Kidney capillary endothelial cell (primary cell): Measurements from ENCODE around the gene RALB.
"Not testable (repeated sequence)": the region's sequence is repeated elsewhere in the genome, so short reads cannot be mapped to it uniquely, and the experiment has no call there.

Experiments used
- DNase-seq: peaks from one replicate; pipeline ENCODE4 v3.0.0-alpha.2; 2018; ENCODE audit warnings: low spot score

RALB gene

DNA sequence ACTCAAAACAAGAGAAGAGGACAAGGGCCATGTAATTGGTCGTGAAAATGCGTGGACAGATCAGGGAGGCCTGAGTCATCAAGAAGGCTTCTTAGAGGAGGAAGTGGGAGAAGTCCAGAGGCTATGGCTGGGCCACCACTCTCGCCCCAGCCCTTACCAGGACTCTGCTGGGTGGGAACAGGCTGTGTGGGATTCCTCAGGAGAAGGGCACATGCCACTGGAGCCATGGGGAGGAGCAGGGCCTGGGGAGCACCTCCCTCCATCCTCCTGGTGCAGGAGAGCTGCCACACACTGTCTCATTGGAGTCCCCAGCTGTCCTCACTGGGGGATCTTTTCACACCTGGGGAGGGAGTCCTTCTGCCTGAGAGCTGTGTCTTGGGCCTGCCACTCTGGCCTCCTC lies 9.4 kb upstream of the RALB start:
- no peak for DNase-seq

DNA sequence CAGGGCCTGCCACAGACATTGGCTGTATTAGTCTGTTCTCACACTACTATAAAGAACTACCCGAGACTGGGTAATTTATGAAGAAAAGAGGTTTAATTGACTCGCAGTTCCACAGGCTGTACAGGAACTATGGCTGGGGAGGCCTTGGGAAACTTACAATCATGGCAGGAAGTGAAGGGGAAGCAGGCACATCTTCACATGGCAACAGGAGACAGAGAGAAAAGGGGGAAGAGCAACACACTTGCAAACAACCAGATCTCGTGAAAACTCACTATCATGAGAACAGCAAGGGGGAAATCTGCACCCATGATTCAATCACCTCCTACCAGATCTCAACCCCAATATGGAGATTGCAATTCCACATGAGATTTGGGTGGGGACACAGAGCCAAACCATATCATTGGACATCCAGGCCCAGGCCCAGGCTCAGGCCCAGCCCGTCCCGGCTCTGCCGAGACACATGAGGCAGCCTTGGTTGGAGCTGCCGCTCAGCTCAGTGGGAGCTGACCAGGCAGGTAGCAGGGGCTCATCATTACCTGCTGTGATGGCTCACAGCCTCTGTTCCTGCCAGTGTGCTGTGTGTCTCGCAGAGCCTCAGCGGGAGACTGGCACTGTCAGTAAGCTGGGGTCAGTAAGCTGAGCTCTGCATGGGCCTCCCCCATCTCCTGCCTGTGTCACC lies 8.6 kb upstream of the RALB start:
- DNase-seq: no peak

DNA sequence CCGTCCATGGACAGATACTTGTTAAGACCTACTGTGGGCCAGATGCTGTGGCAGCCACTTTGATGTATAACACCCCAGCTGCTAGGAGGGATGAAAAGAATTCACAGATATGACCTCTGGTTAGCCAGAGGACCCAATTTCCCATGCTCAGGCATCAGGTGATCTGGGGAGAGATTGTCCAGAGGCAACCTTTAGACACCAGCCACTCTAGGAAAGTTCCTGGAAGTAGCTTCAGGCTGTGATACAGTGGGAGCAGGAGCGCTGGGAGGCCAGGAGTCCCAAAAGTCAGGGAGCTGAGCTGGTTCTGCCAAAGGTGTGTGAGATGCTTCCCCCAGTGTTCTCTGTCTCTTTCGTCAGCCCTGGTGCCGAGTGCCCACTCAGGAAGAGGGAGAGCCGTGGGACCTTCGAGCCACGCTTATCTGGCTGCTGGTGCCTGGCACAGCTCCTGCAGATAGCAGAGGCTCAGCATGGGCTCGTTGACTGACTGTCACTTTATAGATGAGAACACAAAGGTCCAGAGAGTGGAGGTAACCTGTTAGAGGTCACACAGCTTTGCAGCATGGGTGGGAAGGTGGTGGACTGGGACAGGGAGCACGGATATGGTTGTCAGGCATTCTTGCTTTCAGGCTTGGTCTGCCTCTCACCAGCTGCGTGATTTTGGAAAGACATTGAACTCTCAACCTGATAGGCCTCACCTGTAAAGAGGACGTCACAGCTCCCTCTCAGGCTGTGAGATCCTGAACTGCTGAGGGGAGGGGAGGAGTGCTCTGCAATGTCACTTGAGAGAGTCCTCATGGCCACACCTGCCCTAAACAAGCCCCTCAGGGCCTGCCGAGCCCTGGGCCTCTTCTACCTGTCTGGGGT lies 7.8 kb upstream of the RALB start:
- DNase-seq: no peak

DNA sequence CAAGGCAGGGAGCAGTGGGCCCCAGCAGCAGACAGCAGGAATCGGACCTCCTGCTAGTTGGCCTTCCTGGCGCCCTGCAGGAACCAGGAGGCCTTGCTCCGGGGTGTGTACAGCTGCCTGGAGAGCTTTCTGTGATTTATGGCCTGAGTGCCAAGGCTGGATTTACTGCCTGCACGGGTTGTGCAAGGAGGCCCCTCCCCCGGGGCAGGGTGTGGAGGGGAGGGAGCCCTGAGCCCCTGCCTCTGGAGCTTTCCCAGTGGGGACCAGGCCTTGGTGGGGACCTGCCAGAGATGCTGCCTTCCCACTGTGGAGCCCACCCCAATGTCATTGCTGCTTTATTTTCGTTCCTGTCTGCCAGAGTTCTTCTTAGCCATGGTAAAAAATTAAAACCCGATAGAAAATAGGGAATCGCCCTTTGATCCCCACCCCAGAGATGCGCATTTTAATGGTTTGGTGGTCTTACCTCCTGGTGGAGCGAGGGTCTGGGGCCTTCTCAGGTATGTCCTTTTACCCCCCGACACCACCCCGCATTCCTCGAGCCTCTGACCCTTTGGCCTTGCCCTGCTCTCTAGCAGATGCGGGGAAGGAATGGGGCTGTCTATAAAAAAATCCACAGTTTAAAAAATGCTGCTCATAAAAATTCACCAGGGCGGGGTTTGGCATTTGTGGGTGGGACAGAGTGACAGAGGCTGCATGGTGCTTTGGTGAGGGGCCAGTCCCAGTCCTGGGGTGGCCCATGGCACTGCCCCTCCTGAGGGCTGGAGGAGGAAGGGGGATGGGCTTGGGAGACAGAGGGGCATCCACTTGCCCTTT lies 6.9 kb upstream of the RALB start:
- no peak for DNase-seq

DNA sequence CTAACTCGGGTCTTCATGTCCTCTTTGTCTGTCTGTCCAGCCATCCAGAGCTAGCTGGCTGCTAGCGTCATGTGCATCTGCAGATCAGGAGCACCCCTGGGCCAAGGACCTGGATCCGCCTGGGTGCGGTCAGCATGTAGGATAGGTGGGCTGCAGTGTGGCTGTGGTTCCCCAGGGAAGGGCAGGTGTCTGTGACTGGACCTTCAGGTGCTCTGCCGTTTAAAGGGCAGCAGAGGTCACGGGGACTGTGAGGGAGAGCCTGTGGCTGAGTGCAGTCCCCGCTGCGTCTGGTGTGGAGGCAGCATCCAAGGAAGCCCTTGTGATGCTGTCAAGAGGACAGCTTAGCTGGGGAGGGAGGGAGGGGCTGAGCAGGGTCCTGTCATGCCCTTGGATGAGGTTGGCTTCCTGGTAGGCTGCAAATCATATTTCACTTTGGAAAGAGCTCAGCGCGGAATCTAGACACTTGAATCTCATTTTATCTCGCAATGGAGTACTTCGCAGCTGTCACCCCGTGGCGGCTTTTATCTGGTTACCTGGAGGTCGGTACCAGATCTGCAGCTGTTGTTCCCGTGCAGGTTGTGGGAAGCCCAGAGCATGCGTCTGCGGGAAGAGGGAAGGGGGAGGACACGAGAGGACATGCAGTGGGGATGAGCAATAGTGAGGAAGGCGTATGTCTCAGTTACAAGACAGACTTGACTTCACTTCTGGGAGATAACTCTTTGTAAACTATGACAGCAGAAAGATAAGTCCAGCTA lies 5.9 kb upstream of the RALB start:
- DNase-seq: no peak

DNA sequence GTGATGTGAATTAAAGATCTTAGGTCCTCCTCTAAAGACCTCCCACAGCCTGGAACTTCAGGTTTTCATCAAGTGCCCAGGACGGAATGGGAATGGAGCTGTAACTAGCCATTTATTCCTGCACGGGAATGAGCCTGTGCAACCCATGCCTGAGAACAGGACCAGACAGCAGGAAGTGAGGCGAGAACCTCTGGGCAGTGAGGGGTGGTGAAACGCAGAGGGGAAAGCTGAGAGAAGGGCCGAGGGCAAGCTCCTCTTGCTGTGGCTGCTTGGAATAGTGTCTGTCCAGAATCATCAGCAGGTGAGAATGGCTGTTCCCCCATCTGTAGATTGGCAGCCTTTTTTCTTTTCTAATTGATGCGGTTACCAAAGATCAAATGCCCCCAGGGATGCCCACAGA lies 4.8 kb upstream of the RALB start:
- DNase-seq: no peak

DNA sequence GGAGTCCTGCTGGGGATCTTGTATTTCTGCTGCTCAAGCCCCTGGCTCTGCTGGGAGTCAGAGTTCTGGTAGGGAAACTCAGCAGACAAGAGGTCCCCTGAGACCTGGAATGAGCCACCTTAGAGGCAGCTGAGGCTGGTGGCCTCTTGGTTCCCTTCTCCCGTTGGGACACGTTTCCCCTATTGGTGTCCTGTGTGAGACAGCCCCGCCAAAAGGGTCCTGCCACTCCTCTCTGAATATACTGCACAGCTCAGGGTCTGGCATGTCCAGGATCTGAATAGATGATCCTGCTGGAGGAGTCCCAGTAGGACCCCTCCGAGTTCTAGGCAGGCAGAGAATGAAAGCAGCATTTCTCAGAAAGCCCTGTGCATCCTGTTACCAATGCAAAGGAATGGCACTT lies 2.0 kb upstream of the RALB start:
- no peak for DNase-seq

DNA sequence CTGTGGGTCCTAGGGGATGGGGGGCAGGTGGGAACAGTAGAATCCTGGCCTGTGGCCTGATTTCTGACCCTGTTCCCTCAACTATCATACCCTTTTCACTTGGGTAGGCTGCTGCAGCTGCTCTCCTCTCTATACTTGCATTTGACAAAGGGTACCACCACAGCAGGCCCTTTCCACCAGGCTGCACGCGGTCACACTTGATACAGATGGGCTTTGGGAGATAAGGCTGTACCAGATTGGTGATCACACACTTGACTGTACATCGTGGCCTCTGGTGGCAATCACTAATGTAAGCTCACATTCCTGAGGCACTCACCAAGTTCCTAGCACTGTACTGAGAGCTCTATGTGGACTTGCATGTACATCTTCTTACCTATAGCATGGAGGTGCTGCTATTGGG lies 1.6 kb upstream of the RALB start:
- no peak for DNase-seq

DNA sequence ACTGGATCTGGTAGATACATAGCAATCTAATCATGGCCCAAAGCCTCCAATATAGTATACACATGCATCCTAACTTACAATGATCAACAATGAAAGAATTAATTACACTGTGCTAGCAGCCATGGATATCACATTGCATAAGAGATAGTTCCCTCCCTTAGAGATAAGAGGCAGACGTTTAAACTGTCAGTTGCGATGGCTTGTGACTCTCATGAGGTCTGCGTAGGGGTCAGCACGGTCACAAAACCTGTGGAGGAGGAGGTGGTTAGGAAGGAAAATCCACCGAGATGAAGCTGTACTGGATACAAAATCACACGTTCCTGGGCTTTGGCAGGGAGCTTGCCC lies 800 bp upstream of the RALB start:
- no peak for DNase-seq

DNA sequence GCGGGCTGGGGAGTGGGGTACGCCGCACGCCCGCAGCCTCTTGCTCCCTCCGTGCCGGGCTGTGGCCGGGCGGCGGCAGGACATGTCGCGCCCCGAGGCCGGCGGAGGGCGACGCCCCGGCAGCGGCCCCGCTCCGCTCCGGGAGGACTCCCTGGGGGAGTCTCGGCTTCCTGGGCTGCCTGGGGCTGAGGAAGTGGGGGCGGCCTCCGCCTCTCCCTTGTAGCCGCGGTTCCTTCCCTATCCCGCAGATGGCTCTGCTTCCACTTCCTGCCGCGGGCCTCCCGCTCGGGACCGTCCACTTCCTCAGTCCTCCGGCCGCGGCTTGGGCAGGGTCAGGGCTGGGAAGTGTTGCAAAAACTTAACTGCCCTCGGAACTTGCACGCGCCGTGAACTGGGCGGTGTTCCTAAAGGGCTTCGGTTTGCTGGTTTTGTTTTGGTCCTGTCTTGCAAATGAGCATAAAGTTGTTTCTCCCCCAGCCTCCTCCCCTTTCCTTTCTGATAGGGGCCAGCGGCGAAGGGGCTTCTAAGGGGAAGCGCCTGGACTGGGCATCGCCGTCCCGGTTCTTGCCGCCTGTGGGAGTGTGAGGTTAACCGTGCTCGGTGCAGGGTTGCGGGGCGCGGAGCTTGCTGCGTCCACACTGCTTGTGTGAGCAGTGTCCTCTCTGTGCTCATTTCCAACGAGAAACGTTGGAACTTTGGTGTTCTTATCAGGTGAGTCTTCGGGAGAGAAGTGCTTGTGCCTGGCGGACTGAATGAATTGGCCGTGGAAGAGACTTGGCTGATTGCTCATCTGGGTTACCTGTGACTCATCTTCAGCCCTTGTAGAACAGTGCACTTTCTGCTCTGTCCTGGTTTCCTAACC lies 600 bp downstream of the RALB start:
- peak; percentile 66 for DNase-seq

DNA sequence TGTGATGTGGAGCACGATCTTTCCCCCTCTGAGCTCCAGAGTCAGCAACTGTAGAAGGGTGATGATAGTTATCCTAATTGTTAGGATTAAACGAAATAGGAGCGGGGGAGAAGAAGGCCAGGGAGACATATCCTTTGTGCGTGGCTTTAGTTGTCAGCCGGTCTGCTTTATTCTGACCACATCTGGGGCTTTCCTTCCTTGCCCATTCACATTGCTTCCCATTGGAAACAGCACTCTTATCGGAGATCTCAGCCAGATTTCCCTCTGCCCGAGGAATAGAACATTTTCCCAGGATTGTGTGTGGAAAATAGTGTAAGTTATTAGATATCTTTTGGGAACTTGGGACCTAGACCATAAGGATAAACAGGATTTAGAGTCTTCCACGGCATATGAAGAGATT lies 1.5 kb downstream of the RALB start:
- DNase-seq: no peak

DNA sequence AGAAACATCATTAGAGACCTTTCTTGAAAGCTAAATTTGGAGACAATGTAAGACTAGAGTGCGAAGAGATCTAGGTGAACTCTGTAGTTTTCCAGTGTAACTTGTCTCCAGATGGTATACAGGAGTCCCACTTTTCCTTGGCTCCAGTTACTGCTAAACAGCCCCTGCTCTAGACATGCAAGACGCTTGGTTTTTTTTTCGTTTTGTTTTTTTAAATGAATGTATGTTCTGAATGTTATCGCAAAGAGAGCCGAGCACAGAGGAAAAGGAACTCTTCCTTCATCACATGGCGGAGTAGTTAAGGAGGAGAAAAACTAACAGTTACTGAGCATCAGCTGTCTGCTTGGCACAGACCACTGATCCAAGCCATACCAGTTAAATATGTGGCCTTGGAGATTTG lies 2.4 kb downstream of the RALB start:
- DNase-seq: no peak

DNA sequence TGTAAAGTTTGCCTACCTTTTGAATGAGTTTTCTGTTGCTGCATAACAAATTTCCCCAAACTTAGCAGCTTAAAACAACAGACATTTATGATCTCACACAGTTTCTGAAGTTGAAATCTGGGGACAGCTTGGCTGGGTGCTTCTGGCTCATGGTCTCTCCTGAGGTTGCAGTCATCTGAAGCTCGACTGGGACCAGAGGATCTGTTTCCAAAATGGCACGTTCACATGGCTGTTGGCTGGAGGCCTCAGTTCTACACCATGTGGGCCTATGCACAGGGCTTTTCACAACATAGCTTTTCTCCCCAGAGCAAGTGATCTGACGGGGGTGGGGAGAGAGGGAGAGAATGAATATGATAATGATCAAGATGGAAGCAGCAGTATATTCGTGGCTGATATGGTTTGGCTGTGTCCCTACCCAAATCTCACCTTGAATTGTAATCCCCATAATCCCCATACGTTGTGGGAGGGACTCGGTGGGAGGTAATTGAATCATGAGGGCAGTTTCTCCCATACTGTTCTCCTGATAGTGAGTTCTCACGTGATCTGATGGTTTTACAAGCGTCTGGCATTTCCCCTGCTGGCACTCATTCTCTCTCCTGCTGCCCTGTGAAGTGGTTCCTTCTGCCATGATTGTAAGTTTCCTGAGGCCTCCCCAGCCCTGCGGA lies 3.5 kb downstream of the RALB start:
- no peak for DNase-seq

DNA sequence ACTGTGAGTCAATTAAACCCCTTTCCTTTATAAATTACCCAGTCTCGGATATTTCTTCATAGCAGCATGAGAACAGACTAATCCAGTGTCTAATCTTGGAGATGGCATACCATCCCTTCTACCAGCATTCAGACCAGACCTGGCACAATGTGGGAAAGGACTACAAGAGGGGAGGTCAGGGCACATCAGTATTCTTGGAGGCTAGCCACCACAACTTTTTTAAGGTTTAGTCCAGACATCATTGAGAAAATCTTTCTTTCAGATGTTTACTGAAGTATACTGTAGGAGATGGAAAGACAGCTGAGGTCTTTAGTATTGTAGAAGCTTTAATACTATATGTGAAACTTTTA lies 4.0 kb downstream of the RALB start:
- no peak for DNase-seq

DNA sequence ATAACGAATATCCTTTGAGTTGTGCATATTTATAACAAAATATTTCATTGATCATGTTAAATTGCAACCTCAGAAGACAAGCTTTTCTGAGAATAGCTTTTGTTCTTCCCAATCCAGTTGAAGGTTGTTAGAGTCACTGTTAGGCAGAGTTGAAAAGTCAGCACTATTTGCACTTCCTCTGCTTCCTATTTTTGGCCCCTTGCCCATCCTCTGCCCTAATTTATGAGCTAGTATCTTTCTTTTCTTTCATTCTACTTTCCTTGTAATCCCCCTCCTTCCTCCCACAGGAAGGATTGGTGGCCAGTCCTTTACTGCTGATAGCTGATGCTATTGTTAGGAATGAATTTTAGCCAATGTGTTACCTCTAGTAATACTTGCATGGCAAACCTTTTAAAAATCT lies 4.9 kb downstream of the RALB start:
- no peak for DNase-seq

DNA sequence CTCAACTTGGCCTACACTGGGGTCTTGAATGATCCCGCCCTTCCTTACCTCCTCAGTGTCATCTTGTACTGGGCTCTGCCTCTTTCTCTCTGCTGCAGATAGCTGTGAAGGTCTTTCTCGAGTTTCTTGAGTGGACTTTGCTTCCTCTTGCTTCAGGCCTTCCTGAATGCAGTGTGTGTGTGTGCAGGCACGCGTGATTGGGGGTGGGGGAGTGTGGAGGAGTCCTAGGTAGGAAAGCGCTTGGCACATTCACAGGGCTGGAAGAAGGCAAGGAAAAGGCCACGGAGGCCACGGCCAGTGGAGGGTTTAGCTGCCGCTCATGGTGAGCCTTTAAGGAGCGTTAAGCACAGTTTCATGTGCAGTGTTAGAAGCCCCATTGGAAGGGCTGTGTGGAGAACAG lies 5.5 kb downstream of the RALB start:
- no peak for DNase-seq

DNA sequence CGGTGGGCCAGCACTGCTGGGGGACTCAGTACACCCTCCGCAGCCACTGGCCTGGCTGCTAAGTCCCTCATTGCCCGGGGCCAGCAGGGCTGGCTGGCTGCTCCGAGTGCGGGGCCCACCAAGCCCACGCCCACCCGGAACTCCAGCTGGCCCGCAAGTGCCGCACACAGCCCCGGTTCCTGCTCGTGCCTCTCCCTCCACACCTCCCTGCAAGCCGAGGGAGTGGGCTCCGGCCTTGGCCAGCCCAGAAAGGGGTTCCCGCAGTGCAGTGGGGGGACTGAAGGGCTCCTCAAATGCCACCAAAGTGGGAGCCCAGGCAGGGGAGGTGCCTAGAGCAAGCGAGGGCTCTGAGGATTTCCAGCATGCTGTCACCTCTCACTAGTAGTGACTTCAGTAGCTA lies 7.3 kb downstream of the RALB start:
- DNase-seq: not testable (repeated sequence)

DNA sequence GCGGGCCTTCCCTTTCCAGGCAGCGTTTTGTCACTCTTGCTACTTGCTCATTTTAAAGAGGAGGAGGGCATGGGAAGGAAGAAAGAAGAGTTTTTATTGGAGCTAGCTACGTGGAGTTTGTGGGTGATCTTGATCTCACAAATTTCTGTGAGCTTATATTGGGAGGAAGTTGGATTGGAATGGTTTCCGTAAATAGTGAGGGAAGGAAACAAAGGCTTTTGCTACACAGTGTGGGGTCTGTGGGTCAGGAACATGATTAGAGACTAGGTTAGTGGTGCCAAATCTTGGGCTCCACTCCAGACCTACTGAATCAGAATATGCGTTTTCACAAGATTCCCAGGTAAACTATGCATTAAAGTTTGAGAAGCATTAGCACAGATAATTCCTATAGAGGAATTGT lies 8.1 kb downstream of the RALB start:
- DNase-seq: no peak

DNA sequence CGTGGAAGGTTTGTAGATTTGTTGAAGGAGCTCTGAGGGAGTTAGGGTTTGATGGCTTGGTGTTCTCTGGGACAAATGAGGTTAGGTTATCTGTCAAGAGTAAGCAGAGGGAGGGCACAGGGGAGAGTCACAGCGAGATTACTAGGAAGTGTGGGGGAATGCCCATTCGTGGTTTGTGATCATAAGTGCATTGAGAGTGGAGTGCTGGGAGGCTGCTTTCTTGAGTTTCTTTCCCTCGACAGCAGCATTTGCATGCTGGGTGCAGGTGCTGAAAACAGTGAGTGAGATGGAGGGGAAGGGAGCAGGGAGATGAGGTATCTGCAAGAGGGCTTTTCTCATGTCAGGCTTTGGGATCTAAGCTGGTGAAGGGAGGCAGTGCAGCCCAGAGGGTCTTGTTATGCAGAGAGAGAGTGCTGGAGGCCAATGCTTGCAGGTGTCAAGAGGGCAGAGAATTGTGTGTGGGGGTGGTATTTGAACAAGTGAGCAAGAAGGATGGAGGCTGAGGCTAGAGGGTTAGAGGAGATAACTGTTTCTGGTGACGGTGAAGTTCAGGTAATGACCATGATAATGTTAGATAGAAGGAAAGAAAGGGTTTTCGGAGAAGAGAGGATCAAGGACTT lies 8.8 kb downstream of the RALB start:
- no peak for DNase-seq

DNA sequence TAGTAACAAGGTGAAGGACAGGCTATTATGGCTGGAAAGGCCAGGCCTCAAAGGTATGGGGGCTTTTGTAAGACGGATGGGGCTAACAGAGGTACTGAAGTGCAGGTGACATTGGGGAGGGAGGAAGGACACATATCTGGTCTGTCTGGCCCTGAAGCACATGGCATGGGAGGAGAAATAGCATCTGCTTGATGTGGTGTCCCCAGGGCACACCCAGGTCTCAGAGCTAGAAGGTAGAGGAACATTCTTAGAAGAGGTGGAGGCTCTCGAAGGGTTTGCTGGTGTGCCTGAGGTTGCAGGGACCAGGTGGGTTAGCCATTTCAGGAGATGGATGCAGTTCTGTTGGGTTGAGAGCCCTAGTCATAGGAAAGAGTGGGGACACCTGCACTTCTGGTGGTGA lies 9.5 kb downstream of the RALB start:
- DNase-seq: no peak
